ENCODE measurements around the gene DYTN. TPM values are rescaled to one million over a fixed set of nuclear protein-coding genes. Genes with fewer than 3 reads are reported as not detected.

DYTN gene
- total and polyA plus RNA-seq, 8 donors, result not detected

DNA sequence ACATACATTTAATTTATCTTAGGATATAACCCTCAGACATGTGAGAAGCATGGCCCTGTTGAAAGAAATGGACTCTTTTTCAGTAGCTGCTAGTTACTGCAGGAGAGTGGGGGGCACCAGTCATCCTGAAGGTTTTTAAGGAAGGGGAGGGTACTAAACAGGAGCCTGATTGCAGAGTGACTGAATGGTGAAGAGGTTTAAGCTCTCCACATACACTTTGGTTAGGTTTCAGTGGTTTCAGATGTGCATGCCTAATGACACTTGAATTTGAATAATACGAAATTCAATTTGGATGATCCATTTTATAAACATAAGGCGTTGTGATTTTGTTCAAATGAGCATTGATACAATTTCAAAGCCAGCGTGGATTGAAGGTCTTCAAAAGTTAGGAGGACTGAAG is 86.9 kb downstream of the DYTN start:
- no peaks in the 10 kb centered on the region for H3K9me3 ChIP-seq
- no peak overlapping the region for H3K27ac ChIP-seq
- H3K4me1 ChIP-seq, result no peaks in the 10 kb centered on the region
- no peak for FAIRE-seq
- DNase-seq, result no peak
- H3K36me3 ChIP-seq, result no peaks in the 10 kb centered on the region
- no peaks in the 10 kb centered on the region for H3K27me3 ChIP-seq
- intact Hi-C loops (cut with DNase I), result no loop called here
- 37 to 48% methylated on average over 3 of the region's 3 CpGs for WGBS, 2 donors
- H3K4me3 ChIP-seq, result no peak overlapping the region
- TF ChIP-seq, protein P1, sequence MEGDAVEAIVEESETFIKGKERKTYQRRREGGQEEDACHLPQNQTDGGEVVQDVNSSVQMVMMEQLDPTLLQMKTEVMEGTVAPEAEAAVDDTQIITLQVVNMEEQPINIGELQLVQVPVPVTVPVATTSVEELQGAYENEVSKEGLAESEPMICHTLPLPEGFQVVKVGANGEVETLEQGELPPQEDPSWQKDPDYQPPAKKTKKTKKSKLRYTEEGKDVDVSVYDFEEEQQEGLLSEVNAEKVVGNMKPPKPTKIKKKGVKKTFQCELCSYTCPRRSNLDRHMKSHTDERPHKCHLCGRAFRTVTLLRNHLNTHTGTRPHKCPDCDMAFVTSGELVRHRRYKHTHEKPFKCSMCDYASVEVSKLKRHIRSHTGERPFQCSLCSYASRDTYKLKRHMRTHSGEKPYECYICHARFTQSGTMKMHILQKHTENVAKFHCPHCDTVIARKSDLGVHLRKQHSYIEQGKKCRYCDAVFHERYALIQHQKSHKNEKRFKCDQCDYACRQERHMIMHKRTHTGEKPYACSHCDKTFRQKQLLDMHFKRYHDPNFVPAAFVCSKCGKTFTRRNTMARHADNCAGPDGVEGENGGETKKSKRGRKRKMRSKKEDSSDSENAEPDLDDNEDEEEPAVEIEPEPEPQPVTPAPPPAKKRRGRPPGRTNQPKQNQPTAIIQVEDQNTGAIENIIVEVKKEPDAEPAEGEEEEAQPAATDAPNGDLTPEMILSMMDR (IDR thresholded peaks at IDR 0.05), result no peak
- no peak for ATAC-seq

DNA sequence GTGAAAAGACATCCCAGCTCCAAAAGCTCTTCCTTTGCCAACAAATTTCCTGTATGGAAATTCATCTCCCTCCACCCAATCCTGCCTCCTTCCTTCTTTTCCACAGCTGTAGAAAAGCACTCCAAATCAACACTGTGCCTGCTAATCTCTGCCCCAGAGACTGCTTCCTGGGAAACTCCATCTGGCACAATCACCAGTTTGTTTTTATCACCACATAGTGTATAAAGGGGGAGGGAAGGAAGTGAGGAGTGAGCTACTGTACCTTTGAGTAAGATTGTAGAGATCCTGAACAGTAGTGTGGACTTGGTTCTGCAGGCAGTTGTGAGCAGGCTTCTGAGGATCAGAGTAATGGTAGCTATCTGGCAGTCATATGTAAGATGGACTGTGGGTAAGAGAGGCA is 90.6 kb downstream of the DYTN start:
- ATAC-seq, result peak; percentile 64 to 85 (median 70)
- H3K27ac ChIP-seq, result no peak overlapping the region
- H3K9me3 ChIP-seq, result no peaks in the 10 kb centered on the region
- no peaks in the 10 kb centered on the region for H3K36me3 ChIP-seq
- no peaks in the 10 kb centered on the region for H3K4me1 ChIP-seq
- no peak overlapping the region for H3K4me3 ChIP-seq
- no peaks in the 10 kb centered on the region for H3K27me3 ChIP-seq
- TF ChIP-seq, protein P1 (IDR thresholded peaks at IDR 0.05), result no peak
- intact Hi-C loops (cut with DNase I), result no loop called here
- DNase-seq, result peak in 1 of 6 donors; percentile 13
- no peak for FAIRE-seq

DNA sequence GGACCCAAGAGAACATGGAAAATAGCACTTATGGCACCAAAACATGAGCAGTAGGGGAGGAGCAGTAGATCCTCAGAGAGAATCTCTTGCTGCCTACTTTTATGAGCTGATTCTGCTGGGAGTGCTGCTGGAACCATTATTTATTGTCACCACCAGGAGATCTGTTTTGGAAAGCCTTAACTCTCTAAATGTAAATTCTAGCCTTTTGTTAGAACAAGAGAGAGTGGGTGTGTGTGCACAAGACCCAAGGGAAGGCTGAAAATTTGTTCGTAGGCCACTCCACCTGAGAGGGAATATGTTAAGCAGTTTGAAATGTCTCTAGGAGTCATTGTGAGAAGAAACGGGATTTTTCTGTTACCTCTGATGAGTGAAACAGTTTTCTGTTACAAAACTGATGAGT is 92.1 kb downstream of the DYTN start:
- 75 to 77% methylated on average over 2 of the region's 2 CpGs for WGBS, 2 donors
- no peaks in the 10 kb centered on the region for H3K27me3 ChIP-seq
- no peaks in the 10 kb centered on the region for H3K9me3 ChIP-seq
- TF ChIP-seq, protein P1 (IDR thresholded peaks at IDR 0.05), result no peak
- no peaks in the 10 kb centered on the region for H3K36me3 ChIP-seq
- no peak overlapping the region for H3K4me3 ChIP-seq
- no peak for ATAC-seq
- H3K27ac ChIP-seq, result no peak overlapping the region
- intact Hi-C loops (cut with DNase I), result no loop called here
- no peaks in the 10 kb centered on the region for H3K4me1 ChIP-seq
- FAIRE-seq, result no peak
- DNase-seq, result no peak

GRCh38 chr2:206619011-206619410 is 99.2 kb downstream of the DYTN start:
- FAIRE-seq (no peak), ATAC-seq (no peak), DNase-seq (no peak)
- H3K4me3 ChIP-seq, result no peak overlapping the region
- H3K9me3 ChIP-seq, result no peaks in the 10 kb centered on the region
- H3K4me1 ChIP-seq, result no peaks in the 10 kb centered on the region
- H3K36me3 ChIP-seq, result no peaks in the 10 kb centered on the region
- TF ChIP-seq, protein P1 (IDR thresholded peaks at IDR 0.05), result no peak
- intact Hi-C loops (cut with DNase I), result no loop called here
- WGBS, 2 donors, result 67 to 75% methylated on average over 3 of the region's 3 CpGs
- no peaks in the 10 kb centered on the region for H3K27me3 ChIP-seq
- no peak overlapping the region for H3K27ac ChIP-seq

DNA sequence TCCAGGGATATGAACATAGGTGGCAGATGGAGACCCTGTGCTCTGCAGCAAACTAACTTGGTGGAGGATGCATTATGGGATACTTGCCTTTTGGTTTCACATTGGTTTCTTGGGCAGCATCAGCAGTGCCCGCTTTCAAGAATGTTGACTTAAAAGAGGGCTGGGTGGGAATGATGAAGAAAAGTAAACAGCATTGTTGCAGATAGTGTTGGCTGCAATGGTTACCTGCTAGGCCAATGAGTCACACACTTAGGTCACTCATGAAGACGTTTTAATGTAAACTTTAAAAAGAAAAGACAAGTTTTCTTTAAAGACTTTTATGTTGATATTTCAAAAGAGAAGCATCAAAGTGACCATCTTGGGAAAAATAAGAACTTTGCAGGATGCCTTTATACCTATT is 102.0 kb downstream of the DYTN start:
- TF ChIP-seq, protein P1 (IDR thresholded peaks at IDR 0.05), result no peak
- intact Hi-C loops (cut with DNase I), result no loop called here
- FAIRE-seq (no peak), ATAC-seq (no peak), DNase-seq (no peak)
- no peak overlapping the region for H3K4me3 ChIP-seq
- no peak overlapping the region for H3K27ac ChIP-seq
- H3K4me1 ChIP-seq, result no peaks in the 10 kb centered on the region
- H3K27me3 ChIP-seq, result no peaks in the 10 kb centered on the region
- 25 to 43% methylated on average over 2 of the region's 2 CpGs for WGBS, 2 donors
- H3K9me3 ChIP-seq, result no peaks in the 10 kb centered on the region
- H3K36me3 ChIP-seq, result no peaks in the 10 kb centered on the region

Data from pancreas (tissue), 10 donors.